ENCODE data around the gene CTDSPL.

DNA sequence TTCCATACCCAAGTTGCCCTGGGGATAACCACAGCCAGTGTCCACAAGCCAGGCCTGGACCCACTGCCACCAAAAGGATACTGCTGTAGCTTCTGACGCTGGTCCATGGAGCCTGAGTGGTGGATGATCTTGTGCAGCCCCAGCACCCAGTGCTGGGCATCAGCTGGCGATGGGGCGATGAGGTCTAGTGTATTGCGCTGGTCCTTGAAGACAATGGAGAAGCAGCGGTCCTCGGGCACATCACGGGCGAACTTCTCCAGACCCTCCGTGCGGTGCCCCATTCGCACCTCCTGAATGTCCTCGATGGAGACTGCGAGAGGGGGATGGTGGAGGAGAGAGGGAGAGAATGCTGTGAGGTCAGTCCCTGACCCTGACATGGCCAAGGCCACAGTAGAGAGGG lies 154.7 kb downstream of the CTDSPL start:
- TF ChIP-seq POLR2AphosphoS5 (IDR thresholded peaks at IDR 0.05; ENCODE audit: low read depth, low read length) (no peak), POLR2A (IDR thresholded peaks at IDR 0.05; ENCODE audit: borderline replicate concordance, extremely low read depth, insufficient read depth, insufficient read length) (no peak), ZNF274 (IDR thresholded peaks at IDR 0.05; ENCODE audit: low read depth, low read length) (no peak), EZH2 (IDR thresholded peaks at IDR 0.05) (no peak), ZFX (IDR thresholded peaks at IDR 0.05) (no peak), CEBPB (IDR thresholded peaks at IDR 0.05; ENCODE audit: low read depth) (no peak), RAD21 (IDR thresholded peaks at IDR 0.05; ENCODE audit: low read depth) (no peak), TCF7L2 (IDR thresholded peaks at IDR 0.05; ENCODE audit: borderline replicate concordance, extremely low read depth, insufficient read depth, insufficient read length) (no peak)
- TF ChIP-seq, protein P1, sequence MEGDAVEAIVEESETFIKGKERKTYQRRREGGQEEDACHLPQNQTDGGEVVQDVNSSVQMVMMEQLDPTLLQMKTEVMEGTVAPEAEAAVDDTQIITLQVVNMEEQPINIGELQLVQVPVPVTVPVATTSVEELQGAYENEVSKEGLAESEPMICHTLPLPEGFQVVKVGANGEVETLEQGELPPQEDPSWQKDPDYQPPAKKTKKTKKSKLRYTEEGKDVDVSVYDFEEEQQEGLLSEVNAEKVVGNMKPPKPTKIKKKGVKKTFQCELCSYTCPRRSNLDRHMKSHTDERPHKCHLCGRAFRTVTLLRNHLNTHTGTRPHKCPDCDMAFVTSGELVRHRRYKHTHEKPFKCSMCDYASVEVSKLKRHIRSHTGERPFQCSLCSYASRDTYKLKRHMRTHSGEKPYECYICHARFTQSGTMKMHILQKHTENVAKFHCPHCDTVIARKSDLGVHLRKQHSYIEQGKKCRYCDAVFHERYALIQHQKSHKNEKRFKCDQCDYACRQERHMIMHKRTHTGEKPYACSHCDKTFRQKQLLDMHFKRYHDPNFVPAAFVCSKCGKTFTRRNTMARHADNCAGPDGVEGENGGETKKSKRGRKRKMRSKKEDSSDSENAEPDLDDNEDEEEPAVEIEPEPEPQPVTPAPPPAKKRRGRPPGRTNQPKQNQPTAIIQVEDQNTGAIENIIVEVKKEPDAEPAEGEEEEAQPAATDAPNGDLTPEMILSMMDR (IDR thresholded peaks at IDR 0.05 in 2 of 3, conservative IDR thresholded peaks at IDR 0.05 in 1 of 3; ENCODE audit: borderline replicate concordance in 1 of 3, insufficient read depth in 1 of 3, low read depth in 2 of 3, low read length in 2 of 3): no peak

Data from HCT116 (cell line).